ENCODE results near the gene ADRA2B.
A peak's percentile ranks its signal among the peaks of the same experiment; 100 is the strongest.
"Not testable (repeated sequence)": the region's sequence is repeated elsewhere in the genome, so short reads cannot be mapped to it uniquely, and the experiment has no call there.

Gene ADRA2B

GRCh38 chr2:96065381-96065930, 50.9 kb downstream of the ADRA2B start:
- TF ChIP-seq CTCF (IDR thresholded peaks at IDR 0.05; ENCODE audit: low read depth, low read length), result no peak
- in situ Hi-C loops (cut with HindIII; ENCODE audit: low sequenced_read_pairs), result no loop called here
- DNase-seq (ENCODE audit: low read depth, low spot score), result no peak
- no peak overlapping the region for H3K4me3 ChIP-seq (ENCODE audit: low read depth, low read length)

GRCh38 chr2:96064760-96065159, 51.6 kb downstream of the ADRA2B start:
- DNase-seq (ENCODE audit: low read depth, low spot score); H3K4me3 ChIP-seq (ENCODE audit: low read depth, low read length); in situ Hi-C loops (cut with HindIII; ENCODE audit: low sequenced_read_pairs): not testable (repeated sequence)

- DNase-seq (ENCODE audit: low read depth, low spot score), result not testable (repeated sequence)
Measured at GRCh38 chr2:96064047-96064675, 52.2 kb downstream of the ADRA2B start.

GRCh38 chr2:96063116-96063899, 53.1 kb downstream of the ADRA2B start:
- H3K4me3 ChIP-seq (ENCODE audit: low read depth, low read length); in situ Hi-C loops (cut with HindIII; ENCODE audit: low sequenced_read_pairs): not testable (repeated sequence)
- peak; percentile 73 for DNase-seq (ENCODE audit: low read depth, low spot score)
- TF ChIP-seq CTCF (IDR thresholded peaks at IDR 0.05; ENCODE audit: low read depth, low read length), result peak; percentile 46

More at GRCh38 chr2:96064047-96064675, 52.2 kb downstream of the ADRA2B start:
- in situ Hi-C loops (cut with HindIII; ENCODE audit: low sequenced_read_pairs); H3K4me3 ChIP-seq (ENCODE audit: low read depth, low read length): not testable (repeated sequence)
